ENCODE measurements around the gene CDKN2C.

The CDKN2C gene

DNA sequence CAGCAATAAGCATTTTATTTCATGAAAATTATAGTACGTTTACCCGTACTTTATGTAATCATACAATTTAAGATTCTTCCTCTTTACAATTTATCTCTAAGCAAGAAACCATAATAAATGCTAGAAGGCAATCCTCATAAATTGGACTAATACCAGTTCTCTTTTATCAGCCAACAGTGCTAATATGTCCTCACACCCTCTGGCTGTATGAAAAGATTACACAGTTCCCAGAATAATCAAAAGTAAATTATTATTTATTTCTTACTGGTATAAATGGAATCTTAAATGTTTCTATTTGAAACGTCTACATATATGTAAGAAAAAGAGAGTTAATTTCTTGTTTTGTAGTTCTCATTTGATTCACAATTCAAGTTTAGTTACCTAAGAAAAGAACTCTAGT is 3.1 kb upstream of the CDKN2C start:
- no peak for DNase-seq

DNA sequence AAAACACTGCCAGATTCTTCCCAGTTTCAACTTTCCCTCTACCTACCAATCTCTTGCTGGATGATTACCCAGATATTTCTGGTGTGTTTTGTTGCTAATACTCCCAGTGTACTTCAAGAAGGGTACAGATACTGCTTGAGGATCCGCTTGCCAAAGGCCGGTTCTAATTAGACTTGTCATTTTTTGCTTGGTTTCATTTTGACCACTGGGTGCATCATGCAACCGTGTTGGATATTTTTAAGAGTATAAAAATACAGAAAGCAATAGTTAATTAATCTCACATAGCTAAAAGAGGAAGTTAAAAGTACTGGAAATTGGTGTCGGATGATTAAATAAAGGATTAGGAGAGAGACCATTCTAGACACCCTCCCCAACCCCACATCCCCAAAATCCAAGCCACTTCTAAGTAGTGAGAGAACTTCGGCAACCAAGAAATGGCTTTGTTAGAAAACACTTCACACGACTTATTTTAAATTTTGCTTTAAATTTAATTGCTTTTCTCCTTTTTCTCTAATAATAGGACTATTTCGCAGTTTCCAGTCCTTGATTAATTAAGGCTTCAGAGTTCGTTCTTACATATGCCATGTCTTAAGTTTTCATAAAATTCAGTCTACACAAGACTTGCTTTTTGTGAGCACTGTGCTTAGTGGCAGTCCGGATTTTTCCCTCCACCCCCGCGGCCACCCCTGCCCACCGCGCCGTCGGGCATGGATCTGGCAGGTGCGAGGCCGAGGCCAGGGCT is 2.5 kb upstream of the CDKN2C start:
- no peak for DNase-seq

DNA sequence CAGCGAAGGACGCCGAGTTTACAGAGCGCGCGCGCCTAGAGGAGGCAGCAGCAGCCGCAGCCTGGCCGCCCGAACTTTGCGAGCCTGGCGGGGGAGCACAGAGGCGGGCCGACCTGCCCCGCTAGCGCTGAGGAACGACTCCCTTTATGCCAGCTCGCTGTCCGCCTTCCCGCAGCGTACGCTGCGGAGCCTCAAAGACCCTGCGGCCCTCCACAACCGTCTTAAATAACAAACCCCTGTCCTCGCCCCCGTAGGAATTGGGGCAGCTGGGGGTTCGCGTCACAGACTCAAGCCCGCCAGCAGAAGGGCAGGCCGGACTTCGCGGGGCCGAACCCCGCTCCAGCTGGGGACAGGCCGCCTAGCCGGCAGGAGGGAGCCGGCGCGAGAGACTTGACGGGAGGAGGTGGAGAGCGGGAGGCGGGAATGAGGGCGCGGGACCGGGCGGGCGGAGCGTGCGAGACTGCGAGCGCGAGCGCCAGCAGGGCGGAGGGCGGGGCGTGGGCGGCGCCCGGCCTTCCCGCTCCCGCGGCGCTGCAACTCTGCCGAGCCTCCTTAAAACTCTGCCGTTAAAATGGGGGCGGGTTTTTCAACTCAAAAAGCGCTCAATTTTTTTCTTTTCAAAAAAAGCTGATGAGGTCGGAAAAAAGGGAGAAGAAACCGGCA is 1.8 kb upstream of the CDKN2C start:
- peak; percentile 90 for DNase-seq

DNA sequence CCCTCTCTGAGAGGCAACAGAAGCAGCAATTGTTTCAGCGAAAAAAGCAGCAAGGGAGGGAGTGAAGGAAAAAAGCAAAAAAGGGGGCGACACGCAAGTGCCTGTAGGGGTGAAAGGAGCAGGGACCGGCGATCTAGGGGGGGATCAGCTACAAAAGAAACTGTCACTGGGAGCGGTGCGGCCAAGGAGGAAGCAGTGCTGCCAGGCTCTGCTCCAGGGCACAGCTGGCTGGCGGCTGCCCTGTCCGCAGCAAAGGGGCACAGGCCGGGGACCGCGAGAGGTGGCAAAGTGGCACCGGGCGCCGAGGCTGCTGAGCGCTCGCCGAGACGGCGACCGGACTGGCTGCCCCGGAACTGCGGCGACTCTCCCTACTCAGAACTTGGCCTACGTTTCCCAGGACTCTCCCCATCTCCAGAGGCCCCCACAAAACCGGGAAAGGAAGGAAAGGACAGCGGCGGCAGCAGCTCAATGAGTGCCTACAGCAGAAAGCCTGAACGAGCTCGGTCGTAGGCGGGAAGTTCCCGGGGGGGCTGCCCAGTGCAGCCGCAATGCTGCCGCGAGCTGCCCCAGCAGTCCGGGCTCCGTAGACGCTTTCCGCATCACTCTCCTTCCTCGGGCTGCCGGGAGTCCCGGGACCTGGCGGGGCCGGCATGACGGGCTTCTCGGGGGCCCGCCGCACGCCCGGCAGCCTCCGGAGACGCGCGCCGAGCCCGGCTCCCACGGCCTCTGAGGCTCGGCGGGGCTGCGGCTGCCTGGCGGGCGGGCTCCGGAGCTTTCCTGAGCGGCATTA is 1.0 kb upstream of the CDKN2C start:
- DNase-seq, result peak; percentile 65

DNA sequence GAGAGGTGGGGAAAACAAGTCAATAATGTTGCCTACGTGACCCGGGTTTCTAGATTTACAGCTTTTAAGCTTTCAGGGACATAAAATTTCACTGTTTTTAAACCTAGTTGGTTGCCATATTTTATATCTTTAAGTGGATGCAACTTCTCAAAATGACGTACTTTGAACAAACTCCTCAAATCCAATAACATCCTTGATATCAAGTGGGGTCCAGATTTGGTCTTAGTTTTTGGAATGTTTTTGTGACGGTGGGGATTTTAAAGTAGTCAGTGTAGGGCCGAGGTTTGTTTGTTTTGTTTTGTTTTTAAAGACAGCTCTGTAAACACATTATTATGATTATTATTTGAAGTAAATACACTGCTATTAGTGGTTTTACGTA is 453 bp downstream of the CDKN2C start:
- DNase-seq, result no peak

DNA sequence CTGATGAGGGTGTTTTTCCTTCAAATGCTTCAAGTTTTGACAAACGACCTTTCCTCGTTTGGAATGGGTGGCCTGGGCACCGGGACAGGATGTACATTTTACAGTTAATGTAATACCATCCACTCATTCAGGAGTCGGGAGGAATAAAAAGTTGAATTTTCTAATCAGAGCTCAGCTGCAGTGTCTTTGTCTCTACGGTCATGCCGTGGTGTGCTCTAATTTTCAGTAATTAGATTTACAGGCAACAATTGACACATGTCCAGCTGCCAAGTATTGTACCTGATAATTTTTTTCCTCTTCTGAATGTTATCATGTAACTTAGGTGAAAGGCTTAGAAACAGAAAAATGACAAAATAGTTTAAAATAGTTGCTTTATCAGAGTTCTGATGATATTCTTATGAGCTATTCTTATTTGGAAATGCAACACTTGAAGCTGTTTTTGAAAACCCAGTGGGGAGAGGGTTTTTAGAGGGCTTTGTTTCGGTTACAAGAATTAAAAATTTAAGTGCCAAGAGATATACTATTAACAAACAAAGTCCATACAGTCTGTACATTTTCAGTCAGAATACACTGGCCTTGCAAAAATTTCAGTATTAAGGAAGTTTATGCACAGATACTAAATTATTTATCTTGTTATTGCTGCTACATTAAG is 1.0 kb downstream of the CDKN2C start:
- no peak for DNase-seq

DNA sequence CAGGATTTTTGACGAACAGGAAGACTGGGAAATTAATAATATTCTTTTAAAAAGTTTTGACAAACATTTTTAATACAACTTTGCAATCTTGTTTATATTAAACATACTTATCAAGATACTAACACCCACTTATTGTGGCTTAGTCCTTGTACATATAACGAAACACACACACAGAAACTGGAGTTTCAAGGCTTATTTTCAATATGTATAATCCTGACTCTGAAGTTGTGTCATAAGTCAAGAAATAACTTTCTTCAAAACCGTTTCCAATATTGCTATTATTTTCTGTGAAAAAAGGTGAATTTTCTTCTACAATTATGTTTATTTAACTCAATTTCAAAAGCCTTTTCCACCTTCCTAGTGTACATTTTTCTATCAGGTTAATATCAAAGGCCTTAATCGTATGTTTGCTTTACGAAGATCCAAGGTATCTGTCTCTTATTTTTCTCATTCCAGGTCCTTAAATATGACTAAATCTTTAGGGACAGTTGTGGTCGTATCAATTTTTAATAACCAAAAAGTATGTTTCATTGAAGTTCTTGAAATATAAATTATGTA is 1.8 kb downstream of the CDKN2C start:
- no peak for DNase-seq

DNA sequence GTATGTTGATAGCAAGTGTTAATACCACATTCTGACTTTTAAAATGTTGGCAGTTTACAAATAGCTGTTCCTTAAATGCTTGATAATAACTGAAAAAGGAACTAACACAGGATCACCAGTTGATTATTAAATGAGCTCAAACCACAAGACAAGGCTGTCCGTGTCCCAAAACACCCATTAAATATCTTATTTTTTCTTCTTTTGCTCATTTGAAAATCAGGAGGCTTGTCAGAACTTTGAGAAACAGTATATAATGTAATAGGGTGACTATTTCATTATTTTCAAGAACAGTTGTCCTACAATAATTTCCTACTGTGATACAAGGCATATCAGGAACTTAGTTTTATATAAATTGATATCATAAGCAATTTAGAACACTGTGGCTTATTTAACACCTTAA is 2.7 kb downstream of the CDKN2C start:
- no peak for DNase-seq

DNA sequence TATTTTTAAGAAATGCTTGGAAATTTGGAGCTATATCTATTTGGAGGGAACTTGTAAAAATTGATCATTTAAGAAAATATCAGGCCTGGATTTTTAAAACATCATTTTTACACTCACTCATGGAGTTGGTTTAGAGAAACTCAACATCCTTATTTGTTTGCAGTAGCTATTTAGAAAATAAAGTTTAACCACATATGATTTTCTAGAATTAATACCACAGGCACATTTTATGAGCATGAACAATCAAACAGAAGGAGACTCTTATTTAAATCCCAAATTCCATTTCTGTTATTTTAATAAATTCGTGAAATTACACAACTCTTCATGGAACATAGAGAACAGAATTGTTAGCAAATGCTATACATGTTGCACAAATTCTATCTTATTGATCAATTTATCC is 3.2 kb downstream of the CDKN2C start:
- no peak for DNase-seq

DNA sequence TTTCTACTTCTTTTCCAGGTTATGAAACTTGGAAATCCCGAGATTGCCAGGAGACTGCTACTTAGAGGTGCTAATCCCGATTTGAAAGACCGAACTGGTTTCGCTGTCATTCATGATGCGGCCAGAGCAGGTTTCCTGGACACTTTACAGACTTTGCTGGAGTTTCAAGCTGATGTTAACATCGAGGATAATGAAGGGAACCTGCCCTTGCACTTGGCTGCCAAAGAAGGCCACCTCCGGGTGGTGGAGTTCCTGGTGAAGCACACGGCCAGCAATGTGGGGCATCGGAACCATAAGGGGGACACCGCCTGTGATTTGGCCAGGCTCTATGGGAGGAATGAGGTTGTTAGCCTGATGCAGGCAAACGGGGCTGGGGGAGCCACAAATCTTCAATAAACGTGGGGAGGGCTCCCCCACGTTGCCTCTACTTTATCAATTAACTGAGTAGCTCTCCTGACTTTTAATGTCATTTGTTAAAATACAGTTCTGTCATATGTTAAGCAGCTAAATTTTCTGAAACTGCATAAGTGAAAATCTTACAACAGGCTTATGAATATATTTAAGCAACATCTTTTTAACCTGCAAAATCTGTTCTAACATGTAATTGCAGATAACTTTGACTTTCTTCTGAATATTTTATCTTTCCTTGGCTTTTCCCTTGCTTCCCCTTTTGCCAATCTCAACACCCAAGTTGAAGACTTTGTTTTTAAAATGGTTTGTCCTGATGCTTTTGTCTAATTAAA is 4.0 kb downstream of the CDKN2C start:
- DNase-seq, result peak; percentile 43

DNA sequence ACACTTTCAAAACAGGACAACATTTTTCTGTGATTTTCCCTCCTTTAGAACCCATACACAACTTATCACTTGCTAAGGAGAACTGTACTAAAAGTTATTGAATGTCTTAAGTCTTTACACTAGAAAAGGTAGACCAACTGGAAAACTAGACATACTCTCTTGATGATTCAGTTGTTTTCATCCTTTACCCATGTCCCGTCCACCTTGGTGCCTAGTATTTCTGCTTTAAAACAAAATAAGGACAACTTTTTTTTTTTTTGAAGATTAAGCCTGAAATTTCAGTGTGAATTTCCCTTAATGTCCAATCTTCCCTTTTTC is 4.5 kb downstream of the CDKN2C start:
- DNase-seq, result no peak

DNA sequence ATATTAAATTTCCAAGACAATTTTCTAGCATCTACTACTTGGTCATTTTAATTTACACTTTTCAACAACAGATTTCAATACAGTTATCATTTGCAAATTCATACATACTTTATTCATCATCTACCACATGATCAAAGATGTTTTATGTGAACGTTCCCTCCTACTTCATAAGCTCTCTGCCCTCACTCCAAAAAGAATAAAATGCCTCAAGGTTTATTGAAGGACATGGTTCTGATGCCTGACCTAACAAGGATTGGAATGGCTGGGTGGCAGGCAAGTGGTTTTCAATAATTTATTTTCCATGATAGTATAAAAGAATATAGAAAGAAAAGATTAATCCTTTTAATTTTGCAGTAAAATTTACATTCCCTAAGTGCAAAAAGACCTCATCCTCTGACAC is 5.4 kb downstream of the CDKN2C start:
- DNase-seq, result no peak

DNA sequence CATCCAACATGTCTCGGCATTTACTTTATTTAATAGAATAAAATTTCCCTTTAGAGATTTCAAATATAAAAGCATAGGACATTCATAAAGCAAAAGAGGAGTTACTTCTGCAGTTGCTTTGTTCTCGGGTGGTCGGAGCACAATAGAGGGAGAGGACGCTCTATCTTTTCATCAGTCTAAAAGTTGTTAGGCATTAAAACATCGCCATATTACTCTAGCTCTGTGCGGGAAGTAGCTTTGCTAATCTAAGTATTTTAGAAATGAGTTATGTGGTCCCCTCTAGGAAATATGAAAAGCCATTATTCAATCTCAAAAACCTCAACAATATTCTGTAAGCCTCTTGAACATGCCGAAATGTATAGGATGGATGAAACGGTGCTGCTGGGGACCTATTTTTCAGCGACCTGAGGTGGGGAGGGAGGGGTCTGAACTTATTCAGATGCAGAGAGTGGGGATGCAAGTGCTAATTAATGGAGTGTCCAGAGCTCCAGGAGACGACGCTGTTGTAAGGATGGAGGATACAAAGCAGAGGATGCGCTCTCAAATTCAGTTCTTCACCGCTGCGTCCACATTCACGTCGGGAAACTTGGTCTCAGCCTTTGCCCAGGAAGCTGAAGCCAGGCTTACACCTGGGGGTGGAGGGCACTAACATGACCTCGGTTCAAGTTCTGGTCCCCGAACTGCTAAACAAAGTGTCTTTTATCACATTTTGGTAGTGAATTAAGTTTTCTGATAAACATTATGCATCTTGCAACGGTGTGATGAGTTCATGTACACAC is 6.3 kb downstream of the CDKN2C start:
- DNase-seq, result no peak

DNA sequence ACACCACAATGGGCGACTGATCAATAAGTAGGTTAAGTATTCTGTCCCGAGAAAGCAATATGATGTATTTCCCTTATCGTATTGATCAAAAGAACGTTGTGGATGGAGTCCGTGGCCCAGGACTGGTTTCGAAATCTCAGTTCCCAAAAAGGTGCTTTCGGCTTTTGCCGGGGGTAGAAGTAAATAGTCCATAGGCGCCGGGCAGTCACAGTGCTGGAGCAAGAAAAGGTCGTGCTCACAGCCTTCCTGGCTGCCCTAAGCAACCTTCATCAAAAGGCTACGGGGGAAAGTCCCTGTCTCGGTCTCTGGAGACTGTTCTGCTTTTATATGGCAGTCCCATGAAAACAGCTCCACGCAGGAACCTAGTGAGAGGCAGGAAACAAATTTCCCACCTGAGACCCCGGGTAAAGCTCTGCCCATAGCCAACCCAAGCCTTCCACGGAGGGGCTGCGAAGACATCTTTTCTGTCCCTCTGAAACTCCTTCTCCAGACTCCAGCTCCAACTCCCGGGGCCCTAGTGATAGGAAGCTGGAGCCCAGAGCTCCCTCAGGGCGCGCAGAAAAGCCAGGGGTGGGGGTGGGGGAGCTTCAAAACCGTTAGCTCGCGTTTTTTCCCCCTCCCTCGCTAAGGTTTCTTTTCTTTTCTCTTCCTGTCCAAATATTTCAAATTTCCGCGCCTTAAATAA is 7.0 kb downstream of the CDKN2C start:
- peak; percentile 54 for DNase-seq

DNA sequence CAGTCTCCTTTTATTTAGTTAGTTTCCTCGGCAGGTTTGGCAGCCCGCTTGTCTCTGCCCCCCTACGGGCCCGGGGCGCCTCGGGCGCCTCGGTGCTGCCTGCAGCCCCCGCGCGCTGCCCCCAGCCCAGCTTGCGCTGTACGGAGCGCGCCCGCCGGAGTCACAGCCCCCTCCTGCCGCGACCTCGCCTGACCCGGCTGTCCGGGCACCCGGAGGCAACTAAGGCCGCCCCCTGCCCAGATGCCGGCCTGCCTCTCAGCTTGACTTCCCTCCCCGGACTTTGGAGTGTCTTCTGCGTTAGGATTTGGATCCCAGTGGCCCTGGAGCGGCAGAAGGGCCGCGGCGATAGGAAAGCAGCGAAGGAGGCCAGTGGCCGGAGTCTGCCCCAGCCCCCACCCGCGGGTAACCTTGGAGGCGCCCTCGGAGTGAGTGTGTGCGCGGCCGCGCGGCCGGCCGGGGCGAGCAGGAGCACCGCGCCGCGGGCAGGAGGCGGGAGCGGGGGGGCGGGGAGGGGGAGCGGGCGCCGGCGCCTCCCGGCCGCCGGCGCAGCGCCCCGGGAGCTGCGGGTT is 7.6 kb downstream of the CDKN2C start:
- DNase-seq, result peak; percentile 67

DNA sequence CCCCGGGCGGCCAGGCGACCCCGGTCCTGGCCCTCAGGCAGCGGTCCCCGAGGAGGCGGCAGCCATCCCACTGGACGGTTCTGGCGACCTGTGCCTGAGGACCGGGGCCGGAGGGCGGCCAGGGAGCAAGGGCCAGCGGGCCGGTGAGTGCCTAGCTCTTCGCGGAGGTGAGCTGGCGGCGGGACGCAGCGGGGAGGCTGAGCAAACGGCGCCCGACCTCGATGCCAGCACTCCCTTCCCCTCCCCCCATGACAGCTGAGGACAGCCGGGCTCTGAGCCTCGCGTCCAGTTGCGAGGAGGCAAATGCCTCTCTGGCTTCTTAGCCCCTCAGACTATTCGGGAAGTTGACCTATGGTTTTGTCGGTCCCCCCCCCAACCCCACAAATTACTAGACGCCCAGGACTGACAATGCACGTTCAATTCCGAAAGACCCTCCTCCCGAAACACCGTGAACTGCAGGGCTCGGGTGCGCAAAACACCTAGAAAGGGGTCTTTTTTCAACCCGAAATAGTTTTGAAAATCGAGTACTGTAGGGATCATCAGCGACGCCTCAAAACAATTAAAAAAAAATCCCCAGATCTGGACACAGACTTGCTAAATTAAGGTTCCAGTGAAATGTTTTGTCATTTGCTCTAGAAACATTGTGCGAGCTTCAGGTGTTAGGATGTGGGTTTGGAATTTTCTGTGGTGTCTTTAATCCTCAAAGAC is 8.3 kb downstream of the CDKN2C start:
- DNase-seq, result peak; percentile 74

DNA sequence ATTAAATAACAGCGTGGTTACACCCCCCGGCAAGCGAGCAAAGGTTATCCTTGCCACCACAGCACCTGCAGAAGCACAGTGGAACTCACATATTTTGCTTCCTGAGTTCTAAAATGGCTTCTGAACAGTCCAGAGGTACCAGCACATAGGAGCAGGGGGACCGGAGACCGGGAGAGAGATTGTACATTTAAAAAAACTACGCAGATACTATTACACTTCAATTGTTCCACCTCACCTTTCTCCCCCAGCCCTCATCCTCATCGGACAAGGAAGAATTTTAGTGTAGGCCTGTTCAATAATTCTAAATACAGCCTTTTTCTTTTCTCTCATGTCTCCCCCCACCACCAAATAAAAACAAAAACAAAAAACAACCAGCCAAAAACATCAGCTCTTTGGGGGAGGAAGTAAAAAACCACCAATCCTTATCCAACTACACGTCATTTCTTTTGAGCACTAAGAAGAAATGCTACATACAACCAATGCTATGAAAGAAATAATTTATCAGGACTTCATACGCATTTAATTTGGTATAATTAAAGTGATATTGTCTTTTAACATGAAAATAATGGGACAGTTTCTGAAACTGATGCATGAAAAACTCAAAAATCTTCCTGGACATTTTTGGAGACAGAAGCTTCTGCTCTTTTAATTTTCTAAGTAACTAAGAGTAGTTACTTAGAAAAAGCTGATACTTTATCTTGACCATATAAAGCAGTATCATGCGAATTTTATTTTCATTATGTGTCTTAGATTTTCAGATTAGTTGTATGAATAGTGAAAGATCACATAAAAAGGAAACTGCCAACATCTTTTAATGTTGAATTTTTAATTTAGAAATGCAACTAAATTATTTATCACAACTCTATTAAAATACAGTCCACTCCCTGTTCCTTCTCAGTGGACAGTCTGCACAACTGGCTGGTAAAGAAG is 9.1 kb downstream of the CDKN2C start:
- peak; percentile 32 for DNase-seq

DNA sequence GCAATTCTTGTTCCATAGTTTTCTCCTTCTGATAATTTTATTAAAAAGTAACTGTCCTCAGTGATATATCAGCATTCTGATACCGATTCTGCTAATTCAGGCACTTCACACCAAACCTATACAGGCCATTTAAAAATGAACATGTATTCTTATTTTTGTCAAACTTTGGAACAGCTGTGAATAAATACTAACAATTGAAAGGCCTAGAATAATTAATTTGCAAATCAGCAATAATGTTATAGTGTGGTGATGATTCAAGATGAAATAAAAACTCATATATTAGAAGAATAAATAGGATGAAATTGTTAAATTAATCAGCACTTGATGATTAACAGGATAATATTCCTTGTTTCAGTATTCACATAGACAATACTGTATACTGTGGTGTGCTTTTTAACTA is 9.9 kb downstream of the CDKN2C start:
- no peak for DNase-seq

DNA sequence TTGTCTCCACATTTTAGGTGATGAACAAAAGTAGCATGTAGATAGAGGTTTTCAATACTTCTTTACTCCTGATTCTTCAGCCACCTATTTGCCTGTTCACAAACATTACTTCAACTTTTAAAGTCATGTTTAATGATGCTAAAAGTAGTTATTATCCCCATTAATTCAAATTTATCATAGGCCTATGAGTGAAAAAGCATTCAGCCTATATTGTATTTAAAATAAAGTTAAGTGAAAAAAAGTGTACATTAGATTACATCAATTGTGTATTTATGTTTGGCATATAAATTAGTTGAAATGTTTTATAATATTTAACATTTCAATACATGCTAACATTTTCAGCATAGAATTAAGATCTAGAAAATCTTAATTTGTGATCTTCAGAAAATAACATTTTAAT is 10.5 kb downstream of the CDKN2C start:
- DNase-seq, result no peak
